Kasumi-1 (cell line): ENCODE data around the gene YTHDF1.
"Not testable (repeated sequence)": the region's sequence is repeated elsewhere in the genome, so short reads cannot be mapped to it uniquely, and the experiment has no call there.

Experiments used
- DNase-seq, 2 experiments: peaks; one replicate each; lab custom pipeline; 2025; lab: John Stamatoyannopoulos, UW

The YTHDF1 gene

GRCh38 chr20:63227260-63227659 lies 11.3 kb upstream of the YTHDF1 start:
- no peak for DNase-seq

DNA sequence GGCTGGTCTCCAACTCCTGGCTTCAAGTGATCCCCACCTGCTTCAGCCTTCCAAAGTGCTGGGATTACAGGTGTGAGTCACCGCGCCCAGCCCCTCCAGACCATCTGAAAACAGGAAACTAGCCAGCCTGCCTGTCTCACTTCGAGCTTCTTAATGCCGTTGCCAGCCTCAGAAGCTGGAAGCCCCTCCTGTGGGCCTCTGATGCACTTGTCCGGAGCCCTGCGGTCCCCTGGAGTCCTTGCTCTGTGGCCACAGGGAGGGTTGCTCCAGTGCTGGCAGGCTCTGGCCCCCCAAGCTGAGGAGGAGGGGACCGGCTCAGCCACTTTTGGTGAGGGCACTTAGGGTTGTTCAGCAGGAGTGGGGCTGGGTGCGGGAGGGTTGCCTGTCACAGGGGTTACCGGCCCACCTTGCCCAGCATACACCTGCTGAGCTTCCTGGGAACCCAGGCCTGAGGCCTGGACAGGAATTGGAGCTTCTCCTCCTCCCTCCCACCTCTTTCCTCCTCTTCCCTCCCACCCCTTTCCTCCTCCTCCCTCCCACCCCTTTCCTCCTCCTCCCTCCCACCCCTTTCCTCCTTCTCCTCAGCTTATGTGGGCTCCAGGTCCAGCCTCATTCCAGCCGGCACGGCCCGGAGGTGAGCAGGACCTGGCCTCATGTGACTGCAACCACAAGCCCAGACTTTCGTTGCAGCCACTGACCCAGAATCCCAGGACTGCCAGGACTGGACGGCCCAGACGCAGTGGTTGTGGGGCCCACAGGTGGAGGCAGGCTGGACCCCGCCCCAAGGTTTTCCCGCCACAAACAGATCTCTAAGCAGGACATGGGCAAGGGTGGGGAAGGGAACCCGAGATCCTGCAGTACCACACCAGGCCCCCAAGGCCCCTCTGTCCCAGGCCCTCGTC lies 10.4 kb upstream of the YTHDF1 start:
- no peak for DNase-seq

DNA sequence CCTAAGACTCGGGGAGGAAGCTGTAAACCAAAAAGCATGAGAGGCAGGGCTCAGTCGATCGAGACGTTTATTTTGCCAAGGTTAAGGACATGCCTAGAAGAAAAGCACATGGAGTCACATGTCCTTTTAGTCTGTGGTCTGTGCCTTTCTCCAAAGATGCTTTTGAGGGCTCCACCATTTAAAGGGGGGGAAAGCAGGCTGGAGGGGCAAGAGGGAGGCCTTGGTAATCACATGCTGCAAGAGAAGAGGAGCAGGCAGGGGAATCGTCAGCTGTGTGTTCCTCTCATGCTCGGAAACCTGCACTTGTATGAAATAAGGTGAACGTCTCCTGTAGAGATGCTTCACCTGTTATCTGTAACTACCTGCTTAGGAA lies 9.1 kb upstream of the YTHDF1 start:
- DNase-seq = no peak

DNA sequence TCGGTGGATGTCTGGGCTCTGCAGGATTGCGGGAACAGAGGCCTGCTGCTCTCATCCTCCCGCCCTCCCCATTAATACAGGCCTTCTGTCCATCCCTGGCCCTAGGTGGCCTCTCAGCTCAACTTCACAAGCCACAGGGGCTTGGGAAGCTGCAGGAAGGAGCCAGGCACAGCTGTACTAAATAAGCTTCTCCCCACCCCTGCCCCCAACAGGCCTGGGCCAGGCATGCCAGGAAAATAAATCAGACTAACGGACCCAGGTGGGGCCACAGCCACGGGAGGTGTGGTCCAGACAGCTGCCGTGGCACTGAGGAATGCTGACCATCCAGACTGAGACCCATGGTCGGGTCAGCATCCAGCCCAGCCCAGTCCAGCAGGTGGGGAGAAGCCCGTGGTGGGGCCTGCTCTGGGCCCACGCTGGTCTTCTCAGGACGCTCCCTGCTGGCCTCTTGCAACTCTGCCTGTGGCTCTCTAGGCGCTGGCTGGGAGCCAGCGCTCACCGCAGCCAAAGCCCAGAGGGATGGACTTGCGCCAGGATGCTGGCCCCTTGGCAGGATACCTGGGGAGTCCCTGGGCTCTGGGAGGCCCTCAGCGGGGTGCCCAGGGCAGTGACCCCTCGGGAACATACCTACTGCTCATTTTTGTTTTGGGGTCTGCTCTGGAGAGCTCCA lies 8.6 kb upstream of the YTHDF1 start:
- DNase-seq = no peak

DNA sequence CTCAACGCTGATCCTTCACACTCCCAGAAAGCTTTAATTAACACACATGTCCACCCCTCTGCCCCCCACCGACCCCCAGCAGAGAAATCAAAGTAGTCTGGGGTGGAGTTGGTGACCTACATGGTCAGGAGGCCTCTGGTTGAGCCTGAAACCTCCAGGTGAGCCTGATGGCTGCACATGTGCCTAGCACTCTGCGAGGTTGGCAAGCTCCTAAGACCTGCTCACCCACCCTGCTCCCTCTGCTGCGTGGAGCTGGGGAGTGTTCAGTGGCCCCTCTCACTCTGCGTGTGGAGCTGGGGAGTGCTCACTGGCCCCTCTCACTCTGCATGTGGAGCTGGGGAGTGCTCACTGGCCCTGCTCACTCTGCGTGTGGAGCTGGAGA lies 7.9 kb upstream of the YTHDF1 start:
- DNase-seq = no peak

GRCh38 chr20:63223121-63223825 lies 7.3 kb upstream of the YTHDF1 start:
- DNase-seq = peak; percentile 23 to 48

GRCh38 chr20:63222541-63222940 lies 6.6 kb upstream of the YTHDF1 start:
- no peak for DNase-seq

- DNase-seq = not testable (repeated sequence)
These were observed 5.6 kb upstream of the YTHDF1 start for GRCh38 chr20:63221400-63222053.

DNA sequence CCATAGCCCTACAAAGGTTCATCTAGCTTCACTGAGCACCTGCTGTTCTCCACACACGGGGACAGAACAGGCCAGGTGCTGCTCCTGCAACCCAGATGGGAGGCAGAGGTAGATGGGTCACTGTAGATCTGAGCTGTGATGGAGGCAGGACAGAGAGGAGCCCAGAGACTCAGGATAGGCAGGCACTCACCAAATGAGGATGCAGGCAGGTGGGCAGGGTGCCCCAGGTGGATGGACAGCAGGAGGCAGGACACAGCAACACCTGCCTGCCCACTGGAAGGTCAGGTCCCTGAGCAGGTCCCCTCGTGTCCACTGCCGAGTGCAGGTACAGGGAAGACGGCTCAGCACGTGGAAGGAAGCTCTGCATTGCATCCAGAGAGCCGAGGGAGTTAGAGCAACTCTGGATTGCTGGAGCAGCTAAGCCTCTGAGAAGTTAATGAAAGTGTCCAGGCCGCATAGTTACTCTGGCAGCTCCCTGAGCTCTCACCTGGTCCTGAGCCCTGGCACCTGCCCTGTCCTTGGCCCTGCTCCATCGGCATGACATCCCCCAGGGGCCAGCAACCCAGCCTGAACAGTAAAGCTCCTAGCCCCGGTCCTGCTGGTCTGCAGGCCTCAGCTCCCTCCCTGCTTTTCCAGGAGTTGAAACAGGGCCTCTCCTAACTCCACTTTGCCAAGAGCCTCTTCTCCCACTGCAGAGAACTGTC lies 4.9 kb upstream of the YTHDF1 start:
- DNase-seq = no peak

DNA sequence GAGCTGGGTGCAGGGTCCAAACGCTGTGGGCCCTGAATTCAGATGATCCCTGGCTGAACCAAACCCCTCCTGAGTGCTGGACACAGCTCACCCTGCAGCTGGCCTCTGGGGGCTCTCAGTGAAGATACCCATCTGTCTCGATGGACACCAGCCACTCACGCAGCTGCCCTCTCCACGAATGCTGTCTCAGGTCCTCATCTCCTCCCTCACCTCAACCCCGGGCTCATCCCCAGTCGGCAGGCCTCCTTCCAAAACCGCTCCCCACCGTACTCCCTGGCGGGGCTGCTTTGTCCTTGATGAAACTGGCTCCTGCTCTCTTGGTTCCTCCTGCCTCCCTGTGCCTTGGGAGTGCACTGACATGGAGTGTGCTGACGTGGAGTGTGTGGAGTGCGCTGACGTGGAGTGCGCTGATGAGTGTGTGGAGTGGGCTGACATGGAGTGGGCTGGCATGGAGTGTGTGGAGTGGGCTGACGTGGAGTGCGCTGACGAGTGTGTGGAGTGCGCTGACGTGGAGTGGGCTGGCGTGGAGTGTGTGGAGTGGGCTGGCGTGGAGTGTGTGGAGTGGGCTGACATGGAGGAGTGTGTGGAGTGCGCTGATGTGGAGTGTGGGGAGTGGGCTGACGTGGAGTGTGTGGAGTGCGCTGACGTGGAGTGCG lies 4.1 kb upstream of the YTHDF1 start:
- DNase-seq = no peak

DNA sequence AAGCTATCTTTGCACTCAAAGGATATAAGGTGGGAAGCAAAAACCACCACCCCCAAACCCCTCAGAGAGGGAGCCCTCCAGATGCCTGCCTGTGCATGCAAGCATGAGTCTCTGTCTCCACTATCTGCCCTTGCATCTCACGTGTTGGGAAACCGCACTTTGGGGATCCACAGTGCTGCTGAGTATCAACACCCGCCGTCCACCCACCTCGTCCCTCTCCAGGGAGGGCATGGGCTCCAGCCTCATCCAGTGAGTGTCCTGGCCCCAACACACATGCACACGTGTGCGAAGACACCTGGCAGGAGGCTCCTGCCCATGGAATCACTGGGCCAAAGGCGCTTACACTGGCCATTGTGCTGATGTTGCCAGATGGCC lies 3.5 kb upstream of the YTHDF1 start:
- no peak for DNase-seq

DNA sequence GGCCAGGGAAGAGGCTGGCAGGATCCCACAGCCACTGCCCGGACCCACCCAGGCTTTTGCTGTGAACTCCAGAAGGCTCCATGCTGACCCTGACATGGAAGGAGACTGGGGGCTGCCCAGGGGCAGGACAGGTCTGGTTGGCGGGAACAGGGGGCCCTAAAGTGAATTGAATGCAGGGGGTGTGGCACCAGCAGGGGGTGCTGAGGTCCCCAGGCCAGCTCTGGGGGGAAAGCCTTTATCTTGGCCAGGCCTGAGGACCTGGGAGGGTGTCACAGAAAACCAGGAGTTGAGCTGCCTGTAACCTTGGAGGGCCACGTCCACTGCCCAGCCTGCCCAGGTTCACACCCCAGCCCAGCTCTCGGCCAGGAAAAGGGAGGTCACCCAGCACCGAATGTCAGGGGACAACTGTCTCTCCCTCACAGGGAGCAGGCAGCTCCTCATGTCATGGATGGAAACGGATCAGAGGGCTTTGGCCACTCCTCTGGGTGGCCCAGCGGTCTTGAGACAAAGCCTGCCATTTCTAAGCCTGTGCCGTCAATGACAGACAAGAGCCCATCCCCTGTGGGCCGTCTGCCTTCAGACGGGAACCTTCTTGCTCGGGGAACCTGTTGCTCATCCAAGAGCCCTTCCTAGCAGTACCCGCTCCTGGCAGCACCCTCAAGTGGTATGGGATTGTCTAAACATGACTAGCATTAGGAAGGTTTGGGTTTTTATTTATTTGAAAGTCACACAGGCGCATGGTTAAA lies 2.9 kb upstream of the YTHDF1 start:
- DNase-seq = no peak

GRCh38 chr20:63217706-63218105 lies 1.8 kb upstream of the YTHDF1 start:
- no peak for DNase-seq

- no peak for DNase-seq
These were observed 1.0 kb upstream of the YTHDF1 start for GRCh38 chr20:63216849-63217471.

DNA sequence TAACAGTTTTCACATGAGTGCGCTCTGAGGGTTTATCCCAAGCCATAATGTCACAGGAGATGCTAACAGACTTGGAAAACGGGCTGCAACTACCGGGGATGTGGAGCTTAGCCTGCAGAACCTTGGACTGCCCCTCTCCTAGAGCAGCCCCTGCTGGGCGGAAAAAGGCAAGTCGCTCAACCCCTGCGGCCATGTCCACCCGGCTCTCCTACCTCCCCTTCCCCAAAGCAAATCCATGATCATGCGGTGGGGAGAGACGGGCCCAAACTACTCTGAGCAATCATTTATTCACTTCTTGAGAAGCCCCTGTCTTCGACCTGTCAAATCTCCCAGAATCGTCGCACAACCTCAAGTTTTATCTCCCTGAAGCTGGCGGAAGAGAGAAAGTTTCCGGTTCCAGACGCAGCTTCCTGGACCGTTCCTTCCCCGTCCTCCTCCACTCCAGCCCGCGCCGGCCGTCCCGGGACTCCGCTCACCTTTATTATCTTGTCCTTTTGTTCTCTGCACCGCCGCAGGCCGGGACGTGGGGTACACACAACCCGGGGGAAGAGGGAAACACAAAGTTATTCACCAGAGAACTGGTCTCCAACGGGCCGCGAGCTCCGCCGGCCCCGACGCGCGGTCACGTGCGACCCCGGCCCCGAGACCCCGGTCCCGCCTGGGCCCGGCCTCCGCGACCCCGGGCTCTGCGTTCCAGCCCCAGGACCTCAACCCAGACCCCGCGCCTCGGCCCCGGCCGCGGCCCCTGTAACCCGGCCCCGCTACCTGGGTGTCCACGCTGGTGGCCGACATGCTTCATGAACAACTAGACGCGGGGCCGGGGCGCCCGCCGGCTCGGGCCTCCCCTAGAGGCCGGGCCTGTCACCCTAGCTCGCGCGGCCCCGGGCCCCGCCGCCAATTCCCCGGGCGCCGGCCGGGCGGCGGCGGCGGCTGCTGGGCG lies 560 bp downstream of the YTHDF1 start:
- DNase-seq = peak; percentile 25 to 60

- DNase-seq = no peak
These were observed 1.4 kb downstream of the YTHDF1 start for GRCh38 chr20:63214514-63214913.

DNA sequence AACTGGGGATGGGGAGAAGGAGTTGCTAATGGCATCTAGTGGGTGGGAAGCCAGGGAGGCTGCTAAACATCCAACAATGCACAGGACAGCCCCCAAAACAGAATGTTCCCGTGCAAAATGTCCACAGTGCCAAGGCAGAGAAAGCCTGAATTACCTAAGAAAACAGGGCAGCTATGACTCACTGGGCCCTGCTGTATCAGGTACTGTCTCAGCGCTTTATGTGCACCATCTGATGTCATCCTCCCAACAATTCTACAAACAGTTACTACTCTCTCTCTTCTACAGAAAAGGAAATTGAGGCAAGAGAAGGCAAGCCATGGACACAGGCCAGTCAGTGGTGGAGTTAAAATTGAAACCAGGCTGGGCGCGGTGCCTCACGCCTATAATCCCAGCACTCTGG lies 3.1 kb downstream of the YTHDF1 start:
- DNase-seq = no peak

DNA sequence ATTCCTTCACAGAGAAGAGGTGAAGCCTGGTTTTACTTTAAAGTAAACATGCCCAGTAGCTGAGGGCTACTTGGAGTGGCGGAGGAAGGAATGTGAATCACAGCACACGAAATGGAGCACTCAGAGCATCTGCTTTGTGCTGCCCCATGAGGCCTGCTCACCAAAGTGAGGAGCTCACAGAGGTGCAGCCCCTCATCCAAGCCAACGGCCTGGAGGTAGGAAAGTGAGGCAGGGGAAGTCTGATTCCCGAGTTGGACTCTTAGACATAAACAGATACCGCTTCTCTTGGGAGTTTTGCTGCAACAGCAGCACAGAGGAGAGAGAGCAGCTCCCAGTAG lies 3.6 kb downstream of the YTHDF1 start:
- DNase-seq = no peak

GRCh38 chr20:63210011-63210605 lies 5.8 kb downstream of the YTHDF1 start:
- DNase-seq = no peak
